HCT116 (cell line): ENCODE results near the gene OTUB2. TPM values are rescaled to one million over a fixed set of nuclear protein-coding genes. Genes with fewer than 3 reads are reported as not detected.

Source experiments
- ATAC-seq: fragments of 200-7000 bp; cut with Tn5 transposase; 2 replicates; pipeline ENCODE4 v1.9.1; 2020; ENCODE audit warnings: mild to moderate bottlenecking, moderate library complexity
- BruUV-seq: library from RNA; stranded (reverse); fragments of 400-500 nt; replicated peaks from 2 replicates; lab custom pipeline; 2021; lab: Mats Ljungman, UMichigan
- CTCF ChIA-PET: fragments of 300-600 bp; sonication (Branson Sonifier 250); formaldehyde crosslinking; loops from one replicate; lab custom pipeline; 2021; ENCODE audit warnings: antibody characterized with exemption; lab: Charles Lee
- POLR2A ChIA-PET: fragments of 300-600, 350-600 bp; sonication (Branson Sonifier 250); formaldehyde crosslinking; loops from one replicate; lab custom pipeline; 2021; ENCODE audit warnings: antibody characterized with exemption; lab: Charles Lee
- RAD21 ChIA-PET, 2 experiments: fragments of 300-600 bp; sonication (Branson Sonifier 250); formaldehyde crosslinking; loops; one replicate each; lab custom pipeline; 2023; ENCODE audit warnings: low total read pairs in 2 of 2; ENCODE audit not compliant: uncharacterized antibody in 2 of 2, unreplicated experiment in 2 of 2, low non-redundant PET in 1 of 2; lab: Charles Lee
- DNase-seq: peaks from one replicate; pipeline ENCODE4 v3.0.0-alpha.2; 2010; ENCODE audit warnings: low read depth, low spot score
- H2AFZ ChIP-seq: fragments of 200-600 bp; shearing (Covaris generic), sonication (generic); 2 replicates; pipeline ENCODE4 v1.6.1; 2017; ENCODE audit warnings: low read depth, mixed run types, mixed read lengths, antibody characterized with exemption, low read length; ENCODE audit not compliant: poor library complexity, severe bottlenecking
- H3K27ac ChIP-seq: 2 replicates; pipeline ENCODE4 v1.5.1; 2012; ENCODE audit warnings: low read depth, low read length
- H3K27me3 ChIP-seq: fragments of 200-600 bp; sonication (generic); 2 replicates; pipeline ENCODE4 v1.6.1; 2016; ENCODE audit warnings: mixed run types, low read length, mixed read lengths; ENCODE audit not compliant: insufficient read depth
- H3K36me3 ChIP-seq, 2 experiments: fragments of 200-500 bp in 1 of 2; fragments of 200-600 bp in 1 of 2; sonication (Bioruptor generic) in 1 of 2; sonication (generic) in 1 of 2; 2 replicates each; pipeline versions ENCODE4 v1.5.1 to v1.6.1; 2014 to 2016; ENCODE audit warnings: low read length in 2 of 2, inconsistent platforms in 1 of 2, mixed read lengths in 1 of 2, mixed run types in 1 of 2; ENCODE audit not compliant: insufficient read depth in 2 of 2, control insufficient read depth in 1 of 2
- H3K4me1 ChIP-seq, 2 experiments: fragments of 200-600 bp in 1 of 2; sonication (generic) in 1 of 2; 2 replicates each; pipeline versions ENCODE4 v1.5.1 to v1.6.1; 2012 to 2017; ENCODE audit warnings: low read length in 2 of 2, inconsistent platforms in 1 of 2, mild to moderate bottlenecking in 1 of 2, mixed read lengths in 1 of 2, mixed run types in 1 of 2, moderate library complexity in 1 of 2; ENCODE audit not compliant: insufficient read depth in 2 of 2, control insufficient read depth in 1 of 2
- H3K4me2 ChIP-seq: fragments of 200-600 bp; sonication (generic); 2 replicates; pipeline ENCODE4 v1.6.1; 2017; ENCODE audit warnings: mixed run types, low read length, mixed read lengths
- H3K4me3 ChIP-seq, 2 experiments: fragments of 200-600 bp in 1 of 2; sonication (generic) in 1 of 2; replicated peaks in 1 of 2; 2 replicates each; pipeline ENCODE4 v1.5.1; 2011 to 2016; ENCODE audit warnings: low read length in 2 of 2, control low read depth in 1 of 2, low read depth in 1 of 2, mild to moderate bottlenecking in 1 of 2, mixed read lengths in 1 of 2, mixed run types in 1 of 2
- H3K79me2 ChIP-seq: fragments of 200-600 bp; sonication (generic); 2 replicates; pipeline ENCODE4 v1.6.1; 2017; ENCODE audit warnings: mild to moderate bottlenecking, mixed run types, low read length, moderate library complexity, mixed read lengths; ENCODE audit not compliant: insufficient read depth
- H3K9ac ChIP-seq: fragments of 200-600 bp; sonication (generic); 2 replicates; pipeline ENCODE4 v1.6.1; 2016; ENCODE audit warnings: low read length, mixed read lengths
- H3K9me2 ChIP-seq: fragments of 200-600 bp; sonication (generic), shearing (Covaris generic); 2 replicates; pipeline ENCODE4 v1.6.1; 2017; ENCODE audit warnings: mixed run types, mild to moderate bottlenecking, moderate library complexity; ENCODE audit not compliant: insufficient read depth
- H3K9me3 ChIP-seq, 2 experiments: fragments of 200-500 bp in 1 of 2; fragments of 200-600 bp in 1 of 2; sonication (Bioruptor generic) in 1 of 2; sonication (generic) in 1 of 2; 2 replicates each; pipeline ENCODE4 v1.6.1; 2014 to 2017; ENCODE audit warnings: low read length in 2 of 2, mixed read lengths in 2 of 2, inconsistent platforms in 1 of 2, low read depth in 1 of 2, mild to moderate bottlenecking in 1 of 2, mixed run types in 1 of 2, moderate library complexity in 1 of 2; ENCODE audit not compliant: control insufficient read depth in 1 of 2, insufficient read depth in 1 of 2
- H4K20me1 ChIP-seq: fragments of 200-600 bp; sonication (generic), shearing (Covaris generic); 2 replicates; pipeline ENCODE4 v1.6.1; 2017; ENCODE audit warnings: mixed run types, mild to moderate bottlenecking, moderate library complexity; ENCODE audit not compliant: insufficient read depth
- ATF3 ChIP-seq: IDR thresholded peaks from 2 replicates; pipeline ENCODE4 v1.6.1; 2012
- CBX3 ChIP-seq: IDR thresholded peaks from 2 replicates; pipeline ENCODE4 v1.6.1; 2012; ENCODE audit warnings: low read depth
- EGR1 ChIP-seq: IDR thresholded peaks from 2 replicates; pipeline ENCODE4 v1.6.1; 2012; ENCODE audit warnings: low read depth
- EZH2 ChIP-seq: fragments of 200-600 bp; sonication (generic); IDR thresholded peaks from 2 replicates; pipeline ENCODE4 v1.6.1; 2017; ENCODE audit warnings: antibody characterized with exemption, mixed run types
- FOSL1 ChIP-seq: IDR thresholded peaks from 2 replicates; pipeline ENCODE4 v1.6.1; 2012; ENCODE audit warnings: low read depth
- JUND ChIP-seq: IDR thresholded peaks from 2 replicates; pipeline ENCODE4 v1.6.1; 2012
- MAX ChIP-seq: IDR thresholded peaks from 2 replicates; pipeline ENCODE4 v1.6.1; 2012
- POLR2A ChIP-seq: IDR thresholded peaks from 2 replicates; pipeline ENCODE4 v1.7.0; 2011; ENCODE audit warnings: borderline replicate concordance; ENCODE audit not compliant: insufficient read depth, insufficient read length; ENCODE audit errors: extremely low read depth
- POLR2AphosphoS5 ChIP-seq: IDR thresholded peaks from 2 replicates; pipeline ENCODE4 v1.6.1; 2011; ENCODE audit warnings: mild to moderate bottlenecking, low read depth, low read length, moderate library complexity
- REST ChIP-seq: IDR thresholded peaks from 2 replicates; pipeline ENCODE4 v1.6.1; 2012; ENCODE audit warnings: low read depth
- SIN3A ChIP-seq: IDR thresholded peaks from 2 replicates; pipeline ENCODE4 v1.6.1; 2012; ENCODE audit warnings: low read depth
- SRF ChIP-seq: IDR thresholded peaks from 2 replicates; pipeline ENCODE4 v1.6.1; 2012; ENCODE audit warnings: low read depth
- YY1 ChIP-seq: IDR thresholded peaks from 2 replicates; pipeline ENCODE4 v1.6.1; 2011; ENCODE audit warnings: low read length, low read depth, moderate library complexity, mild to moderate bottlenecking; ENCODE audit not compliant: insufficient replicate concordance; ENCODE audit errors: extremely low read depth
- ZBTB33 ChIP-seq: IDR thresholded peaks from 2 replicates; pipeline ENCODE4 v1.6.1; 2011; ENCODE audit warnings: mild to moderate bottlenecking, low read length, moderate library complexity; ENCODE audit not compliant: insufficient replicate concordance; ENCODE audit errors: extremely low read depth
- ZFX ChIP-seq: fragments of 450-650 bp; IDR thresholded peaks from 2 replicates; pipeline ENCODE4 v1.6.1; 2017
- intact Hi-C: fragments of 100-400 bp; cut with micrococcal nuclease; formaldehyde crosslinking; loops from 2 replicates; pipeline ENCODE4 v1.10.0; 2022
- total RNA-seq: library from RNA; stranded (reverse); gene quantifications from one replicate; pipeline ENCODE4 v1.2.1, GENCODE V29; 2021; ENCODE audit not compliant: unreplicated experiment

Gene OTUB2
- total RNA-seq, 1 experiment from 2014 or later, result 6.6 TPM

- peaks cover 18 to 24% of the 10 kb centered on the region in 2 experiments; a peak in 3 of 4 replicates for H3K36me3 ChIP-seq
- ChIA-PET POLR2A (no interaction called here), RAD21 (no interaction called here), CTCF (interaction anchor here (0.5 kb wide), 1 partner anchor 15 kb away, joined by 3 read pairs; no protein-coding TSS in a partner anchor)
- H3K27me3 ChIP-seq, result no peaks in the 10 kb centered on the region
- no peaks in the 10 kb centered on the region for H3K4me1 ChIP-seq
- H3K79me2 ChIP-seq, result no peaks in the 10 kb centered on the region; the same call in 1 of the 2 replicates
- DNase-seq (no peak), ATAC-seq (no peak)
- no peak overlapping the region for H3K4me2 ChIP-seq
- no peaks in the 10 kb centered on the region for H4K20me1 ChIP-seq
- no peaks in the 10 kb centered on the region for H3K9me3 ChIP-seq
- BruUV-seq, result no TSS peak
- no peak overlapping the region for H3K27ac ChIP-seq
- H3K4me3 ChIP-seq, result no peak overlapping the region
- H3K9me2 ChIP-seq, result no peaks in the 10 kb centered on the region
- TF ChIP-seq POLR2AphosphoS5 (no peak), JUND (no peak), SRF (no peak), SIN3A (no peak), POLR2A (no peak), ATF3 (no peak), YY1 (no peak), MAX (no peak), ZFX (no peak), EZH2 (no peak), FOSL1 (no peak), CBX3 (no peak), ZBTB33 (no peak), REST (no peak), EGR1 (no peak)
- H3K9ac ChIP-seq, result no peak overlapping the region
- H2AFZ ChIP-seq, result no peak overlapping the region
- intact Hi-C loops, result no loop called here
Measured at GRCh38 chr14:94045101-94045500, 19.0 kb downstream of the OTUB2 start.
